ENCODE measurements around the gene CATSPER3. TPM values are rescaled to one million over a fixed set of nuclear protein-coding genes. Genes with fewer than 3 reads are reported as not detected.

Gene CATSPER3
- polyA plus RNA-seq, 1 donor (not counting 4 experiments of a cell fraction or from before 2014, with no cell fraction given), result 0.31 TPM

GRCh38 chr5:135013947-135014570, 46.4 kb downstream of the CATSPER3 start:
- Histone ChIP-seq H3K4me2 (ENCODE audit: control insufficient read depth, extremely low read depth, insufficient read depth, low read depth, low read length) (no peak overlapping the region), H3K9me3 (ENCODE audit: control insufficient read depth, low read depth, low read length) (no peaks in the 10 kb centered on the region), H3K4me3 (ENCODE audit: control insufficient read depth in 2 of 3, extremely low read depth in 1 of 3, insufficient read depth in 2 of 3, low read depth in 1 of 3, low read length in 3 of 3) (no peak overlapping the region), H2AFZ (ENCODE audit: control insufficient read depth, low read length) (no peak overlapping the region), H3K9me1 (ENCODE audit: control insufficient read depth, extremely low read depth, insufficient read depth, low read length) (no peaks in the 10 kb centered on the region), H3K27me3 (ENCODE audit: control insufficient read depth, extremely low read depth, insufficient read depth, low read length) (peaks cover 3% of the 10 kb centered on the region), H4K20me1 (ENCODE audit: control insufficient read depth, extremely low read depth, insufficient read depth, low read length) (no peaks in the 10 kb centered on the region), H3K9ac (ENCODE audit: control insufficient read depth, extremely low read depth, insufficient read depth, low read length) (no peak overlapping the region), H3K27ac (ENCODE audit: control insufficient read depth, insufficient read depth, low read length) (no peak overlapping the region), H3K79me2 (ENCODE audit: control insufficient read depth, insufficient read depth, low read length) (no peaks in the 10 kb centered on the region), H3K4me1 (ENCODE audit: control insufficient read depth, extremely low read depth, insufficient read depth, low read length) (no peaks in the 10 kb centered on the region), H3K36me3 (ENCODE audit: control insufficient read depth in 2 of 2, extremely low read depth in 1 of 2, insufficient read depth in 2 of 2, low read length in 2 of 2) (no peaks in the 10 kb centered on the region)
- dilution Hi-C loops (cut with MboI; ENCODE audit: extremely low pct_ligation_motif_present, low sequenced_read_pairs), result no loop called here
- DNase-seq (ENCODE audit: low read depth, low spot score) (no peak), FAIRE-seq (no peak)
- TF ChIP-seq EZH2 (IDR thresholded peaks at IDR 0.05; ENCODE audit: low read length) (no peak), CTCF (optimal IDR thresholded peaks at IDR 0.05 in 1 of 3, IDR thresholded peaks at IDR 0.05 in 1 of 3, conservative IDR thresholded peaks at IDR 0.05 in 1 of 3; ENCODE audit: extremely low read depth in 1 of 3, insufficient read depth in 2 of 3, low read length in 3 of 3) (no peak)

GRCh38 chr5:135015942-135016341, 48.2 kb downstream of the CATSPER3 start:
- FAIRE-seq, result no peak
- no peaks in the 10 kb centered on the region for H3K4me1 ChIP-seq (ENCODE audit: control insufficient read depth, extremely low read depth, insufficient read depth, low read length)

More at GRCh38 chr5:135015942-135016341, 48.2 kb downstream of the CATSPER3 start:
- Histone ChIP-seq H4K20me1 (ENCODE audit: control insufficient read depth, extremely low read depth, insufficient read depth, low read length) (no peaks in the 10 kb centered on the region), H3K27ac (ENCODE audit: control insufficient read depth, insufficient read depth, low read length) (no peak overlapping the region), H2AFZ (ENCODE audit: control insufficient read depth, low read length) (no peak overlapping the region), H3K4me2 (ENCODE audit: control insufficient read depth, extremely low read depth, insufficient read depth, low read depth, low read length) (no peak overlapping the region), H3K9me3 (ENCODE audit: control insufficient read depth, low read depth, low read length) (no peaks in the 10 kb centered on the region), H3K9me1 (ENCODE audit: control insufficient read depth, extremely low read depth, insufficient read depth, low read length) (no peaks in the 10 kb centered on the region), H3K4me3 (ENCODE audit: control insufficient read depth in 2 of 3, extremely low read depth in 1 of 3, insufficient read depth in 2 of 3, low read depth in 1 of 3, low read length in 3 of 3) (no peak overlapping the region), H3K79me2 (ENCODE audit: control insufficient read depth, insufficient read depth, low read length) (no peaks in the 10 kb centered on the region), H3K27me3 (ENCODE audit: control insufficient read depth, extremely low read depth, insufficient read depth, low read length) (peaks cover 3% of the 10 kb centered on the region), H3K36me3 (ENCODE audit: control insufficient read depth in 2 of 2, extremely low read depth in 1 of 2, insufficient read depth in 2 of 2, low read length in 2 of 2) (no peaks in the 10 kb centered on the region), H3K9ac (ENCODE audit: control insufficient read depth, extremely low read depth, insufficient read depth, low read length) (no peak overlapping the region)
- TF ChIP-seq EZH2 (IDR thresholded peaks at IDR 0.05; ENCODE audit: low read length) (no peak), CTCF (optimal IDR thresholded peaks at IDR 0.05 in 1 of 3, IDR thresholded peaks at IDR 0.05 in 1 of 3, conservative IDR thresholded peaks at IDR 0.05 in 1 of 3; ENCODE audit: extremely low read depth in 1 of 3, insufficient read depth in 2 of 3, low read length in 3 of 3) (no peak)
- DNase-seq (ENCODE audit: low read depth, low spot score), result no peak
- dilution Hi-C loops (cut with MboI; ENCODE audit: extremely low pct_ligation_motif_present, low sequenced_read_pairs), result no loop called here
